H9 (cell line): ENCODE measurements around the gene CPSF6. TPM values are rescaled to one million over a fixed set of nuclear protein-coding genes. Genes with fewer than 3 reads are reported as not detected.

Experiments
- DNase-seq: peaks from one replicate; pipeline ENCODE4 v3.0.0-alpha.2; 2017
- H2AFZ ChIP-seq: one replicate; pipeline ENCODE4 v1.6.1; 2013; ENCODE audit warnings: mild to moderate bottlenecking, low read length, control low read depth, moderate library complexity
- H2AK5ac ChIP-seq: 2 replicates; pipeline ENCODE4 v1.6.1; 2013; ENCODE audit warnings: low read length, control low read depth, mixed read lengths; ENCODE audit not compliant: insufficient read length
- H2BK120ac ChIP-seq: one replicate; pipeline ENCODE4 v1.6.1; 2013; ENCODE audit warnings: low read depth, mild to moderate bottlenecking, low read length, control low read depth, inconsistent platforms; ENCODE audit not compliant: poor library complexity, severe bottlenecking
- H2BK12ac ChIP-seq: 2 replicates; pipeline ENCODE4 v1.6.1; 2013; ENCODE audit warnings: low read length, control low read depth, mixed read lengths, low read depth; ENCODE audit not compliant: insufficient read length
- H2BK15ac ChIP-seq: 2 replicates; pipeline ENCODE4 v1.6.1; 2013; ENCODE audit warnings: low read depth, low read length, control low read depth
- H2BK20ac ChIP-seq: one replicate; pipeline ENCODE4 v1.6.1; 2013; ENCODE audit warnings: low read depth, mild to moderate bottlenecking, low read length, control low read depth, inconsistent platforms; ENCODE audit not compliant: poor library complexity, severe bottlenecking
- H2BK5ac ChIP-seq: 2 replicates; pipeline ENCODE4 v1.6.1; 2013; ENCODE audit warnings: low read length, control low read depth, mixed read lengths; ENCODE audit not compliant: insufficient read length
- H3K14ac ChIP-seq: 2 replicates; pipeline ENCODE4 v1.6.1; 2013; ENCODE audit warnings: low read length, control low read depth; ENCODE audit not compliant: insufficient read depth
- H3K18ac ChIP-seq: 2 replicates; pipeline ENCODE4 v1.6.1; 2013; ENCODE audit warnings: low read depth, mild to moderate bottlenecking, mixed read lengths, low read length, control low read depth; ENCODE audit not compliant: insufficient read length
- H3K23ac ChIP-seq: 2 replicates; pipeline ENCODE4 v1.6.1; 2013; ENCODE audit warnings: low read length, control low read depth, mixed read lengths, low read depth; ENCODE audit not compliant: insufficient read length
- H3K23me2 ChIP-seq: 2 replicates; pipeline ENCODE4 v1.6.1; 2013; ENCODE audit warnings: low read depth, mild to moderate bottlenecking, mixed read lengths, low read length, control low read depth; ENCODE audit not compliant: insufficient read length, poor library complexity, severe bottlenecking
- H3K27ac ChIP-seq: 2 replicates; pipeline ENCODE4 v1.5.1; 2013; ENCODE audit warnings: low read length, control low read depth, mixed read lengths, low read depth; ENCODE audit not compliant: insufficient read length
- H3K27me3 ChIP-seq: 2 replicates; pipeline ENCODE4 v1.6.1; 2013; ENCODE audit warnings: low read length, control low read depth, inconsistent platforms; ENCODE audit not compliant: insufficient read depth
- H3K4ac ChIP-seq: 2 replicates; pipeline ENCODE4 v1.6.1; 2013; ENCODE audit warnings: low read depth, mild to moderate bottlenecking, control low read depth, inconsistent platforms, low read length, moderate library complexity
- H3K4me1 ChIP-seq: 2 replicates; pipeline ENCODE4 v1.6.1; 2013; ENCODE audit warnings: low read length, control low read depth, inconsistent platforms; ENCODE audit not compliant: insufficient read depth
- H3K4me2 ChIP-seq: 2 replicates; pipeline ENCODE4 v1.6.1; 2013; ENCODE audit warnings: low read length, control low read depth, mixed read lengths; ENCODE audit not compliant: insufficient read length, insufficient read depth
- H3K56ac ChIP-seq: 2 replicates; pipeline ENCODE4 v1.6.1; 2013; ENCODE audit warnings: low read depth, mild to moderate bottlenecking, mixed read lengths, low read length, control low read depth; ENCODE audit not compliant: insufficient read length
- H3K79me1 ChIP-seq: 2 replicates; pipeline ENCODE4 v1.6.1; 2013; ENCODE audit warnings: low read depth, mild to moderate bottlenecking, moderate library complexity, low read length, control low read depth, inconsistent platforms; ENCODE audit not compliant: insufficient read depth, poor library complexity, severe bottlenecking
- H3K79me2 ChIP-seq: 2 replicates; pipeline ENCODE4 v1.6.1; 2013; ENCODE audit warnings: low read length, control low read depth, inconsistent platforms; ENCODE audit not compliant: insufficient read depth
- H3K9ac ChIP-seq: 2 replicates; pipeline ENCODE4 v1.6.1; 2013; ENCODE audit warnings: low read length, control low read depth, mixed read lengths; ENCODE audit not compliant: insufficient read length; ENCODE audit errors: extremely low read depth
- H3K9me3 ChIP-seq: one replicate; pipeline ENCODE4 v1.6.1; 2013; ENCODE audit warnings: low read depth, low read length, inconsistent platforms; ENCODE audit not compliant: control insufficient read depth
- H3T11ph ChIP-seq: one replicate; pipeline ENCODE4 v1.6.1; 2013; ENCODE audit warnings: mild to moderate bottlenecking, low read length, control low read depth, inconsistent platforms
- H4K20me1 ChIP-seq: one replicate; pipeline ENCODE4 v1.6.1; 2013; ENCODE audit not compliant: control insufficient read depth, insufficient read length, insufficient read depth
- H4K5ac ChIP-seq: 2 replicates; pipeline ENCODE4 v1.6.1; 2013; ENCODE audit warnings: low read depth, mild to moderate bottlenecking, mixed read lengths, low read length, control low read depth; ENCODE audit not compliant: insufficient read length
- H4K8ac ChIP-seq: replicated peaks from 2 replicates; pipeline ENCODE4 v1.6.1; 2013; ENCODE audit warnings: low read length, control low read depth, mixed read lengths, low read depth; ENCODE audit not compliant: insufficient read length
- H4K91ac ChIP-seq: 2 replicates; pipeline ENCODE4 v1.6.1; 2013; ENCODE audit warnings: low read depth, mild to moderate bottlenecking, moderate library complexity, mixed read lengths, low read length, control low read depth; ENCODE audit not compliant: insufficient read length
- H3K27ac Mint-ChIP-seq, 3 experiments: 2 replicates in 2 of 3; 3 replicates in 1 of 3; pipeline ENCODE4 v1.8.0; 2020 to 2021; ENCODE audit warnings: mixed read lengths in 3 of 3, mild to moderate bottlenecking in 1 of 3, moderate library complexity in 1 of 3
- H3K27me3 Mint-ChIP-seq: 2 replicates; pipeline ENCODE4 v1.8.0; 2021; ENCODE audit warnings: low read depth, mild to moderate bottlenecking, moderate library complexity, mixed read lengths
- H3K36me3 Mint-ChIP-seq, 3 experiments: 2 replicates in 2 of 3; 3 replicates in 1 of 3; pipeline ENCODE4 v1.8.0; 2020 to 2021; ENCODE audit warnings: low read depth in 3 of 3, mixed read lengths in 3 of 3; ENCODE audit not compliant: insufficient read depth in 1 of 3
- H3K4me1 Mint-ChIP-seq, 2 experiments: 2 replicates each; pipeline ENCODE4 v1.8.0; 2020; ENCODE audit warnings: mixed read lengths in 2 of 2
- H3K4me3 Mint-ChIP-seq, 2 experiments: 2 replicates in 1 of 2; 3 replicates in 1 of 2; pipeline ENCODE4 v1.8.0; 2020 to 2021; ENCODE audit warnings: mild to moderate bottlenecking in 2 of 2, mixed read lengths in 2 of 2, moderate library complexity in 1 of 2
- H3K9me3 Mint-ChIP-seq, 2 experiments: 2 replicates in 1 of 2; 3 replicates in 1 of 2; pipeline ENCODE4 v1.8.0; 2020; ENCODE audit warnings: mild to moderate bottlenecking in 2 of 2, mixed read lengths in 2 of 2, moderate library complexity in 1 of 2
- WGBS: extraction: QIAGEN DNeasy Blood & Tissue Kit; methylation state at CpG from one replicate; pipeline ENCODE4 v1.1.7; 2013; ENCODE audit warnings: missing lambda C conversion rate, low lambda C conversion rate, mixed read lengths; ENCODE audit not compliant: insufficient read length; ENCODE audit errors: extremely low coverage; 5-methylcytosine and 5-hydroxymethylcytosine counted together
- total RNA-seq: library from RNA; stranded (reverse); gene quantifications from 2 replicates; pipeline ENCODE4 v1.2.1, GENCODE V29; 2021
- TF ChIP-seq, protein P1 (sequence below): fragments of 200-600 bp; sonication (generic); conservative IDR thresholded peaks from 3 replicates; pipeline ENCODE4 v1.8.0; 2021; ENCODE audit warnings: antibody characterized with exemption, mild to moderate bottlenecking

Gene CPSF6
- total RNA-seq, 1 experiment from 2014 or later: 183 TPM

DNA sequence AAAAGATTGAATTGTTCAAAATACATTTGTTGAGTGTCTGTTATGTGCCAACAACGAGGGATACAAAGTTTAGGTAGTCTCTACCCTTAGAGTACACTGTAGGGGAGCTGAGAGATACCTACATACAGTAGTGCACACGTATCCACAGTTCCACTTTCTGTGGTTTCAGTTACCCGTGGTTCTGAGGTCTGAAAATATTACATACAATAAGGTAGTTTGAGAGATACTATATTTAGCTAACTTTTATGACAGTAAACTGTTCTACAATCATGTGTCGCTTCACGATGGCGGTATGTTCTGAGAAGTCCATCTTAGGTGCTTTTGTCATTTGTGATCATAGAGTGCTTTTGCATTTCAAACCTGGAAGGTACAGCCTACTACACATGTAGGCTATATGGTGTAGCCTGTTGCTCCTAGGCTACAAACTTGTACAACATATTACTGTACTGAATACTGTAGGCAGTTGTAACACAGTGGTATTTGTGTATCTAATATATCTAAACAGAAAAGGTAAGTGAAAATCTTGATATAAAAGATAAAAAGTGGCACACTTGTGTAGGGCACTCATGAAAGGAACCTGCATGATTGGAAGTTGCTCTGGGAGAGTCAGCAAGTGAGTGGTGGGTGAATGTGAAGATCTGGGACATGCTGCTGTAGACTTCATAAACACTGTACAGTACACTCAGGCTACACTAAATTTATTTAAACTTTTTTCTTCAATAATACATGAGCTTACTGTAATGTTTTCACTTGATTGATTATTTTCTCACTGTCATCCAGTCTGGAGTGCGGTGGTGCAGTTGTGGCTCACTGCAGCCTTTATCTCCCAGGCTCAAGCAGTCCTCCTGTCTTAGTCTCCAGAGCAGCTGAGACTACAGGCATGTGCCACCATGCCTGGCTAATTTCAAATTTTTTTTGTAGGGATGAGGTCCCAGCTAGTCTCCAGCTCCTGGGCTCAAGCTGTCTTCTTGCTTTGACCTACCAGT is 4.0 kb downstream of the CPSF6 start:
- H3K4ac ChIP-seq: no peak overlapping the region
- H3K27me3 ChIP-seq: no peaks in the 10 kb centered on the region
- peak overlapping the region; percentile 29 to 96; a peak in 1 of 5 replicates for H3K4me3 Mint-ChIP-seq
- H3K27ac ChIP-seq: no peak overlapping the region
- H3K4me1 Mint-ChIP-seq: peaks cover 46 to 52% of the 10 kb centered on the region in 2 experiments
- peaks cover 20 to 30% (median 29%) of the 10 kb centered on the region in 3 experiments for H3K36me3 Mint-ChIP-seq
- no peak overlapping the region for H3K56ac ChIP-seq
- no peak overlapping the region for H3T11ph ChIP-seq
- H3K23me2 ChIP-seq: peaks cover 9% of the 10 kb centered on the region
- H2BK12ac ChIP-seq: no peak overlapping the region
- peaks cover 5% of the 10 kb centered on the region; the same call in 1 of the 2 replicates for H3K4me1 ChIP-seq
- H3K27me3 Mint-ChIP-seq: no peaks in the 10 kb centered on the region
- H4K5ac ChIP-seq: no peak overlapping the region
- H3K27ac Mint-ChIP-seq: peak overlapping the region in 1 of 3 experiments; percentile 16; a peak in 1 of 7 replicates
- H2BK15ac ChIP-seq: no peak overlapping the region
- H2BK20ac ChIP-seq: no peak overlapping the region
- H3K79me2 ChIP-seq: peaks cover 70% of the 10 kb centered on the region
- no peak overlapping the region for H4K8ac ChIP-seq
- H4K20me1 ChIP-seq: no peaks in the 10 kb centered on the region
- peaks cover 0 to 3% of the 10 kb centered on the region in 2 experiments; a peak in 1 of 5 replicates for H3K9me3 Mint-ChIP-seq
- no peak for DNase-seq
- no peak overlapping the region for H2AK5ac ChIP-seq
- whole genome bisulfite sequencing: no CpG with 5 or more reads among the region's 7 CpGs
- H3K9me3 ChIP-seq: no peaks in the 10 kb centered on the region
- no peak overlapping the region for H3K9ac ChIP-seq
- no peak overlapping the region for H2AFZ ChIP-seq
- TF ChIP-seq, protein P1, sequence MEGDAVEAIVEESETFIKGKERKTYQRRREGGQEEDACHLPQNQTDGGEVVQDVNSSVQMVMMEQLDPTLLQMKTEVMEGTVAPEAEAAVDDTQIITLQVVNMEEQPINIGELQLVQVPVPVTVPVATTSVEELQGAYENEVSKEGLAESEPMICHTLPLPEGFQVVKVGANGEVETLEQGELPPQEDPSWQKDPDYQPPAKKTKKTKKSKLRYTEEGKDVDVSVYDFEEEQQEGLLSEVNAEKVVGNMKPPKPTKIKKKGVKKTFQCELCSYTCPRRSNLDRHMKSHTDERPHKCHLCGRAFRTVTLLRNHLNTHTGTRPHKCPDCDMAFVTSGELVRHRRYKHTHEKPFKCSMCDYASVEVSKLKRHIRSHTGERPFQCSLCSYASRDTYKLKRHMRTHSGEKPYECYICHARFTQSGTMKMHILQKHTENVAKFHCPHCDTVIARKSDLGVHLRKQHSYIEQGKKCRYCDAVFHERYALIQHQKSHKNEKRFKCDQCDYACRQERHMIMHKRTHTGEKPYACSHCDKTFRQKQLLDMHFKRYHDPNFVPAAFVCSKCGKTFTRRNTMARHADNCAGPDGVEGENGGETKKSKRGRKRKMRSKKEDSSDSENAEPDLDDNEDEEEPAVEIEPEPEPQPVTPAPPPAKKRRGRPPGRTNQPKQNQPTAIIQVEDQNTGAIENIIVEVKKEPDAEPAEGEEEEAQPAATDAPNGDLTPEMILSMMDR: no peak
- H3K14ac ChIP-seq: no peak overlapping the region
- H3K4me2 ChIP-seq: peak overlapping the region; percentile 23
- H2BK120ac ChIP-seq: no peak overlapping the region
- no peak overlapping the region for H2BK5ac ChIP-seq
- no peak overlapping the region for H3K18ac ChIP-seq
- no peaks in the 10 kb centered on the region for H3K79me1 ChIP-seq
- no peak overlapping the region for H4K91ac ChIP-seq
- H3K23ac ChIP-seq: no peak overlapping the region
